Ovary (tissue), 3 donors: Measurements from ENCODE around the gene TTC28.

Experiments used
- POLR2A ChIP-seq: fragments of 450-650 bp; IDR thresholded peaks from one replicate; pipeline ENCODE4 v1.6.1; 2017; ENCODE audit warnings: antibody characterized with exemption, mild to moderate bottlenecking, moderate library complexity
- TF ChIP-seq, protein P1 (sequence below), 3 donors: fragments of 450-650 bp in 2 of 3; fragments of 200-600 bp in 1 of 3; IDR thresholded peaks; one replicate each; pipeline versions ENCODE4 v1.5.1 to v1.8.0; 2016 to 2022; ENCODE audit warnings: antibody characterized with exemption in 3 of 3, mild to moderate bottlenecking in 1 of 3
- donor health status: DM: no; HTN: no; CAD: no.

DNA sequence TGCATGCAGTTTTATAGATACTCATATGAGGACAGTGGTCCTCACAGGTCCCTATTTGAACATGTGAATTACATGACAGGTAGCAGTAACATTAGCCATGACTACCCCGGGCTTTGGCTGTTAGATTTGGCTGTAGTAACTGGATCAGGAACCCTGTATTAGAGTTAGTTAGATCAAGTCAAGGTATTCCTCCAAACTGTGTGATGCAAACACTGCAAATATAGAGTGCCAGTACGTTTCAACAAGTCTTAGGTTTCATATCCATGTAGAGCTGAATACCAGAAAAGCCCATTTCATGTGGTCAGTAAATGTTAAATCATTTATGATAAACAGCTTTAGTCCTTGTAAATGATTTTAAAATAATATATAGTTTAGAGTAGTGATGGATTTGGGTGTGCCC lies 731.1 kb downstream of the TTC28 start:
- TF ChIP-seq, protein P1, sequence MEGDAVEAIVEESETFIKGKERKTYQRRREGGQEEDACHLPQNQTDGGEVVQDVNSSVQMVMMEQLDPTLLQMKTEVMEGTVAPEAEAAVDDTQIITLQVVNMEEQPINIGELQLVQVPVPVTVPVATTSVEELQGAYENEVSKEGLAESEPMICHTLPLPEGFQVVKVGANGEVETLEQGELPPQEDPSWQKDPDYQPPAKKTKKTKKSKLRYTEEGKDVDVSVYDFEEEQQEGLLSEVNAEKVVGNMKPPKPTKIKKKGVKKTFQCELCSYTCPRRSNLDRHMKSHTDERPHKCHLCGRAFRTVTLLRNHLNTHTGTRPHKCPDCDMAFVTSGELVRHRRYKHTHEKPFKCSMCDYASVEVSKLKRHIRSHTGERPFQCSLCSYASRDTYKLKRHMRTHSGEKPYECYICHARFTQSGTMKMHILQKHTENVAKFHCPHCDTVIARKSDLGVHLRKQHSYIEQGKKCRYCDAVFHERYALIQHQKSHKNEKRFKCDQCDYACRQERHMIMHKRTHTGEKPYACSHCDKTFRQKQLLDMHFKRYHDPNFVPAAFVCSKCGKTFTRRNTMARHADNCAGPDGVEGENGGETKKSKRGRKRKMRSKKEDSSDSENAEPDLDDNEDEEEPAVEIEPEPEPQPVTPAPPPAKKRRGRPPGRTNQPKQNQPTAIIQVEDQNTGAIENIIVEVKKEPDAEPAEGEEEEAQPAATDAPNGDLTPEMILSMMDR (IDR thresholded peaks at IDR 0.05), result no peak
- no peak for TF ChIP-seq POLR2A
